Renal pelvis (tissue), 4 donors: ENCODE measurements around the gene TPSAB1. TPM values are rescaled to one million over a fixed set of nuclear protein-coding genes. Genes with fewer than 3 reads are reported as not detected.
"Not testable (repeated sequence)": the region's sequence is repeated elsewhere in the genome, so short reads cannot be mapped to it uniquely, and the experiment has no call there.

Source experiments
- DNase-seq: peaks from one replicate; pipeline ENCODE4 v3.0.0-alpha.2; 2013
- polyA plus RNA-seq, 3 donors: library from polyadenylated mRNA; unstranded; fragments of 120-200 nt; gene quantifications; one replicate each; pipeline ENCODE4 v1.2.1, GENCODE V29; 2013; ENCODE audit not compliant: insufficient read length in 3 of 3

The TPSAB1 gene
- polyA plus RNA-seq, 3 donors = 0.38 TPM; not detected in 2

DNA sequence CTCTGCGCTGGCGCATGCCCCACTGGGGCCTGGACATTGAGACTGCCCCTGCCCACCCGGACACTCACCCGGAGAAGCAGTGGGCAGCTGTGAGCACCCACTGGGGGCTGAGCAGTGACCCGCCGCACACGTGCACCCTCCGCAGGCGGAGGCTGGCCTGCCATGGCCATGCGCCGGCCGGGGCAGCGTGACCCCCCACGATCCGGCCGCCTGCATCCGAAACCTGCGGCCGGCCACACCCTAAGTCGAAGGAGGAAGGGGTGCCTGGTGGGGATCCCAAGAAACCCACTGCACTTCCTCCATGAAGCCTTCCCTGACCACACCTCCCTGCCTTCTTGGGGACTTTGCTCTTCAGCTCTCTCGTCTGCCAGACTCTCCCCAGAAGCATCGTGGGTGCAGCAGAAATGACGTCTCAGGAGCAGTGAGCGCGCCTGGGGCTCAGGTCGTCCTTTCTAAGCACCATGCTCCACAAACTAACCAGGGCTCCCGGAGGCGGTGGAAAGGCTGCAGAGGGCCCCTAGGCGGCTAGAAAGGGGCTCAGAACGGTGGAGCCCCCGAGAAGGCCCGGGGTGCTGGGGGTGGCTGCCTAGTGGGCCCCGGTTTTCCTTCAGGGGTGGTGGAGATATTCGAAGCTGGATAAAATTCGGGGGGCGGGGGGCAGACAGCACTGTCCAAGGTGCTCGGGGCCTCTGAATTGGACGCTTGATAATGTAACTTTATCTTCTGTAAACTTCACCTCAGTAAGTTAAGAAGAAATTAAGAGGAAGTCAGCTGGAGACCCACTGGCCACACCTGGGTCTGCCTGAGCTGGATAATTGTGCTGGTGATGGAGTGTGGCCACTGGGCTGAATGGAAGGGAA, 16.9 kb upstream of the TPSAB1 start:
- DNase-seq = no peak

DNA sequence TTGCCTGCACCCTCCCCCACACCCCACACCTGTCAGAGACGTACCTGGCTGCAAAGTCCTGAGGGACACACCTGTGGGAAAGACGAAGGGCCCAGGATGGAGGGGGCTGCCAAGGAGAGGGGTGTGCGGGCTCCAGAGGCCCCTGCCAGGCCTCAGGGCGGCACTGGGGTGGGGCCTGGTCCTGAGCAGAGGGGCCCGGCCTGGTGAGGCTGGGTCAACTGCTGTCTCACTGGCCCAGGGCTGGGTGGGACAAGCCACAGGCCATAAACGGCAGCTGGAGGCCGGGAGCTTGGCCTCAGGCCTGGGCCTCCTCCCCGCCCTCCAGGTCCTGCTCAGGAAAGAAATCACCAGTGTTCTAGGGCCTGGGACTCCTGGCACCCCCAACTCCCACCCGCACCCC, 15.9 kb upstream of the TPSAB1 start:
- DNase-seq = no peak

DNA sequence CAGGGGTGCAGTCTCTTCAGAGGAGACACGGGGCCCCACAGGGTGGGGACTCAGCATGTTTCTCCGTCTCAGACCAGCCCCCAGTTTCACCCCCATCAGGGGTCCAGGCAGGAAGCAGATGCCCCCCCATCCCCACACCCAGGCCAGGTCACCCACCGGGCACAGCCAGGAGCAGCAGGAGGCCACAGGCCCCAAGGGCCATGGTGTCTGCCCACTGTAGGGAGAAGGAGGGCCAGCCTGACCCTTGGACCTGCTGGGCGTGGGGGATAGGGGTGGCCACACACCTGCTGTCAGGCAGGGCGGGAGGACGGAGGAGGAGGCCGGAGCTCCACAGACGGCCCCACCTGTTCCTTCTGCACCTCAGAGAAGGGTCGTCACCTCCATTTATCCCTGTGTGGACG, 15.5 kb upstream of the TPSAB1 start, which contains the start of gene TPSG1:
TSS of gene TPSG1 (minus strand) at position 218 of the 401 bp plus-strand sequence. CDS start at position 202, 16 bp downstream.
- DNase-seq = no peak

DNA sequence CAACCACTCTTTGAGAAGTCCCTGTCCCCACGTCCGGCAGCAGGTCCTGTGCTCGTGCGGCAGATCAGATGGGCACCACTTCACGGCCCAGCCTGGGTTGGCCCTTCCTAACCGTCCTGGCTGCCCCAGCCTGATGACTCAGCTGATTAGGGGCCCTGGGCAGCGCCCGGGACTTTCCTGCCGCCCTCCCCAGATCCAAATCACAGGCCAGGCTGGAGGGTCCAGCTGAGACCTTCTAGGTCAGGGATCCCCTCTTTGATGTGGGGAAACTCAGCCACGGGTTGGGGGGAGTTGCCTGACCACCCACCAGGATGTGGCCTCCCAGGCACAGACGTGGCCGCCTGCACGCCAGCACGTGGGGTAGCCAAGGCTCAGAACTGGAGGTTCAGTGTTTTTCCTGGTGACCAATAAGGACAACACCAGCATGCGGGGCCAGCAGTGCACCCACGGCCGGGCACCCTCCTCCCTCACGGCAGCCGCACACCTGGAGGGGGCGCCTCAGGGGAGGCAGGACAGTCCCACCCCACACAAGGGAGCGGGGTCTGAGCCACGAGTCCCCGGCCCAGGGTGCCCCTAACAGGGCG, 14.7 kb upstream of the TPSAB1 start:
- not testable (repeated sequence) for DNase-seq

DNA sequence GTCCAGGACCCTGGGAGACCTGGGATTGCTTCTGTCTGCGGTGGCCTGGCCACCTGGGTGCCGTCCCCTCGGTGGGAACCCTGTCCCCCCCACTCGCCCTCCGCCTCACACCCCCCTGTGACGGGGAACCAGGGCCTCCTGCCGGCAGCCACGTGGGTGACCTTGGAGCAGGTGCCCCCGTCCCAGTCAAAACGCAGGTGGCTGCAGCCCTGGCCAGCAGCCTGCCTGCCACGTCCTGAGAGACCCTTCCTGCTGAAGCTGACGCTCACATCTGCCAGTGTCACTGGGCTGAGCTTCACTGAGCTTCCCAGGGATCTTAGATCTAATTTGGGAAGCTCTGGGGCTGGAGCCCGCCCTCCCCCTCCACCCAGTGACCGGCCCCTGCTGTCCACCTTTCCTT, 13.8 kb upstream of the TPSAB1 start:
- not testable (repeated sequence) for DNase-seq

DNA sequence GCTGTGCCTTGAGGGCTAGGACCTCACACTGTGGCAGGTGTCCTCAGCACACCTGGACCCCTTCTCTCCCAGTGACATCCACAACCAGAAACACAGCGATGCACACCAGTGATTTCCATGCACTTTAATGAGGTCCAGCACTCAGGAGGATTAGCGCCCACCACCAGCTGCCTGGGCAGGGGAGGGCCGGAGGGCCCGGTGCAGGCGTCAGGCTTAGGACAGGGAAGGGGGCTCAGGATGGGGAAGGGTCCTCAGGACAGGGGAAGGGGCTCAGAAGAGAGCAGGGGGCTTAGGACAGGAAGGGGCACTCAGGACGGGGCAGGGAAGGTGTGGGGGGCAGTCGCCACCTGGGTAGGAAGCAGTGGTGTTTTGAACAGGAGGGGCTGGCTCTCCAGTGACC, 12.3 kb upstream of the TPSAB1 start:
- not testable (repeated sequence) for DNase-seq

DNA sequence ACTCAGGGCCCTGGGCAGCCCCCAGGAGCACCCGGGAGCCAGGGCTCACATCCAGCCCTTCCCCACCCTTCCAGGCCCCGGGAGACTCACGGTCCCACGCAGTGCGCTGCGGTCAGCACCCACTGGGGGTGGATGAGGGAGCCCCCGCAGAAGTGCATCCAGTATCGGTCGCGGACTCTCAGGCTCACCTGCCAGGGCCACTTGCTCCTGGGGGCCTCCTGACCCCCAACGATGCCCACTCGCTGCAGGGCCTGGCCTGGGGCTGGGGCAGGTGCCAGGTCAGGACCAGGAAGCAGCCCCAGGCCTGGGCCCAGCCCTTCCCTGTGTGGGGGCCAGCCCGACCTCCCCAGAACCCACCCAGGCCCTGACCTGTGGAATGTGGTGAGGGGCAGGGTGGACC, 11.0 kb upstream of the TPSAB1 start:
- DNase-seq = not testable (repeated sequence)

DNA sequence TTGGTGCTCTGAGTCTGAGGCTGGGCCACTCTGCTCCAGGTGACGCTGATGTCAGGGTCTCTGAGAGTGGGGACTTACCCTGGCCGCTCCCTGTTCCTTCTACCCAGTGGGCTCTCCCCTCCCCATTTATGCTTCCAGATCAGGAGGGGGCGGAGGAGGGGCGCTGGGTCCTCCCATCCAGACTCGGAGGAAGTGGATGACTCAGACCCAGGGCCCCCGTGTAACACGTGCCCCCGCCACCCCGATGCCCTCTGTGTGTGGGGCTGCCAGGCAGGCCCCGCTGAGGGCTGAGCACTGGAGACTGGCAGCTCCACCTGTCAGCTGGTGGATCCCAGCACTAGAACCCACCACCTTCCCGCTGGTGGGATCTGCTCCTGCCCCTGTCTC, 10.4 kb upstream of the TPSAB1 start, which contains the start of gene TPSB2:
TSS of gene TPSB2 (minus strand) at position 101 of the 387 bp plus-strand sequence. CDS start 233 bp downstream, outside the sequence.
- DNase-seq = not testable (repeated sequence)

DNA sequence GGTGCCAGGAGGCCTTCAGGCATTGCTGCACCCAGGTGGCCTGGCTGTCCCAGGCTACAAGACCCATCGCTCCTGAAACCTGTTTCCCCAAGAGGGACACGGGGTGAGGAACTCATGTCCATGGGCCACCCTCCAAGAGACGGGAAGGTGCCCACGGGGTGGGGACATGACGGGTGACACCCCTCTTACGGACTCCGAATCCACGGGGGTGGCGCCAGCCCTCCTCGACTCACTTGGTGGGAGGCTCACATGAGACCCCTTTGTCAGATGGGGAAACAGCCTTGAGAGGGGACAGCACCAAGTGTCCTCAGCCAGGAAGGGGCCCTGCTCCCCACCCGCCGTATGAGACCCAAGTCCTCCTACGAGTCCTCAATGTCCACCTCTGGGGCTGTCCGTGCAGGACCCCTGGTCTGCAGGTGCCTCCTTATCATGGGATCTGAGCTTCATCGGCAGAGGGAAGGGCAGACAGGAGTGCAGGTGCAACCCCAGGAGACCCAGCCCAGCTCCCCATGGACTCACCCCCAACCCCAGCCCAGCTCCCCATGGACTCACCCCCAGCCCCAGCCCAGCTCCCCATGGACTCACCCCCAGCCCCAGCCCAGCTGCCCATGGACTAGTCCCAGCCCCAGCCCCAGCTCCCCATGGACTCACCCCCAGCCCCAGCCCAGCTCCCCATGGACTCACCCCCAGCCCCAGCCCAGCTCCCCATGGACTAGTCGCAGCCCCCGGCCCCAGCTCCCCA, 9.9 kb upstream of the TPSAB1 start:
- DNase-seq = not testable (repeated sequence)

DNA sequence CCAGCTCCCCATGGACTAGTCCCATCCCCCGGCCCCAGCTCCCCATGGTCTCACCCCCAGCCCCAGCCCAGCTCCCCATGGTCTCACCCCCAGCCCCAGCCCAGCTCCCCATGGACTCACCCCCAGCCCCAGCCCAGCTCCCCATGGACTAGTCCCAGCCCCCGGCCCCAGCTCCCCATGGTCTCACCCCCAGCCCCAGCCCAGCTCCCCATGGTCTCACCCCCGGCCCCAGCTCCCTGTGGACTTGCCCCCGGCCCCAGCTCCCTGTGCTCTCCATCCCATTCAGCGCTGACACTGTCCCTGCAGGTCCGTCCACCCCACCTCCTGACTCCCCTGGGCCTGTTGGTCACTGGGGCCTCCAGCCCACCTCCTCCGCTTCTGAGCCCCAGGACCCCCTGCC, 9.2 kb upstream of the TPSAB1 start:
- DNase-seq = not testable (repeated sequence)

DNA sequence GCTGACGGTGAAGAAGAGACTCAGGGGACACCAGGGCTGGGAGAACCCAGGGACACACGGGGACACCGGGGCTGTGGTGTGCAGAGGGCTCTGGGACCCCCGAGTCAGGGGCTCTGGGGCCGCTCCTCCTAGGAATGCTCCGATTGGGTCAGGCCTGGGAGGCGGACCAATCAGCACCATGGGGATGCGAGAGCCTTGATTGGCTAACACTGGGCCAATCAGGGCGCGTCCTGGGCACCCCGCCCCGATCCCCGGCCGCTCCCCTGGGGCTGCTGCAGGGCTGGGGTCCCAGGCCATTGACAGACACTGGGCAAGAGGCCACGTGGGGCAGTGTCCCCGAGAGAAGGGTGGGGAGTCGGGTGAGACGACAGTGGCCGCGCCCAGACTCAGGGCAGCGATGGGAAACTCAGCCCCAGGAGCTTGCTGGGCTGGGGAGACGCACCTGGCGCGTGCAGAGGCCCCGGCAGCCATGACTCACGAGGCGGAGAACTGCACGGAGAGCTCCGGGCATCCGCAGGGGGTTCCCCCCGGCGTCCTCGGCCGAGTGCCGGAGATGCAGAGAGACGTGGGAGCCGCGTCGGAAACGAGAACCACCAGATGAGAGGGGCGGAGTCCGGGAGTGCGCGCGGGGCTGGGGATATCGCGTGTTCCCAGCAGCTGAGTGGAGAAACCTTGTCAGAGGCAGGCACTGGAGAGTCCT, 8.3 kb upstream of the TPSAB1 start:
- DNase-seq = not testable (repeated sequence)

DNA sequence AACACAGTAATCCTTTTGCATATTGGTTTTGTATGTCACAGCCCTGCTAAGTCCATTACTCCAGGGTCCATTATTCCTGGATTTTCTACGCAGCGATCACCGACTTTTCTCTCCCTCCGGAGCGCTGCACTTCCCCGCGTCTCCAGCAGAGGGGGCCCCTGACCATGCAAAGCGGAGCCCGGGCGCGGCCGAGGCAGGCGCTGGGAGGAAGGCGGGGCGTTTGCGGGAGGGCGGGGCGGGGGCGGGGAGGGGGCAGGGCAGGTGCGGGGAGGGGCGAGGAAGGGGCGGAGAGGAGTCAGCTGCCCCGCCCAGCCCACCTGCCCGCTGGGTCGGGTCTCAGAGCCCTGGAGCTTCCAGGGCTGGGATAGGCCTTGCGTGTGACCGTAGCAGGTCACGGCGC, 3.8 kb upstream of the TPSAB1 start:
- DNase-seq = not testable (repeated sequence)

DNA sequence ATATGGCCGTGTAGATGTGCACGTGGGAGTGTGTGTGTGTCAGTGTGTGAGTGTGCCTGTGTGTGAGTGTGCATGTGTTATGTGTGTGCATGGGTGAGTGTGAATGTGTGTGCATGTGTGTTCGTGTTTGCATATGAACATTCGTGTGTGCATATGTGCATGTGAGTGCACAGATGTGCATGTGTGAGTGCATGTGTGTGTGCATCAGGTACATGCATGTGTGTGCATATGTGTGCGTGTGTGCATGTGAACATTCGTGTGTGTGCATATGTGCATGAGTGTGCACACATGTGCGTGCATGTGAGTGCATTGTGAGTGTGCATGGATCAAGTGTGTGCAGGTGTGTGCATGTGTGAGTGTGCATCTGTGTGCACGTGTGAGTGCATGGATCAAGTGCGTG, 2.5 kb upstream of the TPSAB1 start:
- DNase-seq = no peak

DNA sequence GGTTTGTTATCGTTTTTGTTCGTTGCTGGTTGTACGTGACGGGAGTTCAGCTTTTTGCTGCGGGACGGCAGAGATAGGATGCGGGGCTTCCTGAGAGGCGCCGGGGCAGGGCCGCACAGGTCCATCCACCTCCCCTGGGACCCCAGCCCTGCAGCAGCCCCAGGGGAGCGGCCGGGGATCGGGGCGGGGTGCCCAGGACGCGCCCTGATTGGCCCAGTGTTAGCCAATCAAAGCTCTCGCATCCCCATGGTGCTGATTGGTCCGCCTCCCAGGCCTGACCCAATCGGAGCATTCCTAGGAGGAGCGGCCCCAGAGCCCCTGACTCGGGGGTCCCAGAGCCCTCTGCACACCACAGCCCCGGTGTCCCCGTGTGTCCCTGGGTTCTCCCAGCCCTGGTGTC, 1.6 kb upstream of the TPSAB1 start:
- not testable (repeated sequence) for DNase-seq

DNA sequence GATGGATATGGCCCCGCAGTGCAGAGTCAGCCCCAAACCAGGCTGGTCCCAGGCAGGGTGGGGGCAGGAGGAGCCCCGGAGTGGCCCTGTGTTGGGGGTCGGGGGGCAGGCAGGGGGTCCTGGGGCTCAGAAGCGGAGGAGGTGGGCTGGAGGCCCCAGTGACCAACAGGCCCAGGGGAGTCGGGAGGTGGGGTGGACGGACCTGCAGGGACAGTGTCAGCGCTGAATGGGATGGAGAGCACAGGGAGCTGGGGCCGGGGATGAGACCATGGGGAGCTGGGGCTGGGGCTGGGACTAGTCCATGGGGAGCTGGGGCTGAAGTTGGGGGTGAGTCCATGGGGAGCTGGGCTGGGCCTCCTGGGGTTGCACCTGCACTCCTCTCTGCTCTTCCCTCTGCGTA, 930 bp upstream of the TPSAB1 start:
- not testable (repeated sequence) for DNase-seq

DNA sequence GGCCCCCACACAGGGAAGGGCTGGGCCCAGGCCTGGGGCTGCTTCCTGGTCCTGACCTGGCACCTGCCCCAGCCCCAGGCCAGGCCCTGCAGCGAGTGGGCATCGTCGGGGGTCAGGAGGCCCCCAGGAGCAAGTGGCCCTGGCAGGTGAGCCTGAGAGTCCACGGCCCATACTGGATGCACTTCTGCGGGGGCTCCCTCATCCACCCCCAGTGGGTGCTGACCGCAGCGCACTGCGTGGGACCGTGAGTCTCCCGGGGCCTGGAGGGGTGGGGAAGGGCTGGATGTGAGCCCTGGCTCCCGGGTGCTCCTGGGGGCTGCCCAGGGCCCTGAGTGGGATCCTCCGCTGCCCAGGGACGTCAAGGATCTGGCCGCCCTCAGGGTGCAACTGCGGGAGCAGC, 576 bp downstream of the TPSAB1 start:
- DNase-seq = not testable (repeated sequence)

DNA sequence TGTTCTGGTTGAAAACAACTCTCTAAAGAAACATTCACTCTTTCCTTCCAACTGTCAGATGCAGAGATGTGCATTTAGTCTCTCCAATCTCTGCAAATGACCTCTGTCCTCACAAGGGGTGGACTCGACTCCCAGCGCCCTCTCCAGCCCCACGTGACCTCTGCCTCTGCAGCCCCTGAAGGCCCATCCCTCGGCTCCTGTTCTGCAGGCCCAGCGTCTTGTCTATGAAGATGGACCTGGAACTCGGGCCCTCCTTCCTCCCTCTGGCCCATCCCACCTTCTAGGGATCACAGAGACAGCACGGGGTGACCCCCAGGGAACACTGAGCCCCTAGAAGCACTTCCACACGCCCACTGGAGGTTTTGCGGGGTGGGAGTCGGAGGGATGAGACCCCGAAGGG, 2.9 kb downstream of the TPSAB1 start:
- not testable (repeated sequence) for DNase-seq

DNA sequence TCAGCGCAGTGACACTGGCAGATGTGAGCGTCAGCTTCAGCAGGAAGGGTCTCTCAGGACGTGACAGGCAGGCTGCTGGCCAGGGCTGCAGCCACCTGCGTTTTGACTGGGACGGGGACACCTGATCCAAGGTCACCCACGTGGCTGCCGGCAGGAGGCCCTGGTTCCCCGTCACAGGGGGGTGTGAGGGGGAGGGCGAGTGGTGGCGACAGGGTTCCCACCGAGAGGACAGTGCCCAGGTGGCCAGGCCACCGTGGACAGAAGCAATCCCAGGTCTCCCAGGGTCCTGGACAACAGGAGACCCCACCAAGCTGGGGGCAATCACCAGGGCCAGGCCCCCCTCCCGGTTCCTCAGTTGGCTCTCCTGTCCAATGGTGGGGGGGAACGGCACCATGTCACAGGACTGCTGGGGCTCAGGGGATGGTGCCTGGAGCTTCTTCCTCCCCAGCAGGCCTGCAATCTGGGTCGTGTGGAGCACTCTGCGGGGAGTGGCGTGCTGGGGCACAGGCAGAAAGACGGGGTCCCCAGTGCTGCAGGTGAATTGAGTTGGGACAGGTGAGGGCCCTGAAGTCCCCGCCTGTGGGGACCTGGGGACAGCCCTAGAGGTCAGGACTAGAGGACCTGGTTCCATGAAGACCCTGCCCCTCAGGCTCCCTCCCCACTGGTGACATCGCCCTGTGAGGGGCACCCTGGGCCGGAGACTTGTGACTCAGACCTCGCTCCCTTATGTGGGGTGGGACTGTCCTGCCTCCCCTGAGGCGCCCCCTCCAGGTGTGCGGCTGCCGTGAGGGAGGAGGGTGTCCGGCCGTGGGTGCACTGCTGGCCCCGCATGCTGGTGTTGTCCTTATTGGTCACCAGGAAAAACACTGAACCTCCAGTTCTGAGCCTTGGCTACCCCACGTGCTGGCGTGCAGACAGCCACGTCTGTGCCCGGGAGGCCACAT, 3.7 kb downstream of the TPSAB1 start:
- not testable (repeated sequence) for DNase-seq

DNA sequence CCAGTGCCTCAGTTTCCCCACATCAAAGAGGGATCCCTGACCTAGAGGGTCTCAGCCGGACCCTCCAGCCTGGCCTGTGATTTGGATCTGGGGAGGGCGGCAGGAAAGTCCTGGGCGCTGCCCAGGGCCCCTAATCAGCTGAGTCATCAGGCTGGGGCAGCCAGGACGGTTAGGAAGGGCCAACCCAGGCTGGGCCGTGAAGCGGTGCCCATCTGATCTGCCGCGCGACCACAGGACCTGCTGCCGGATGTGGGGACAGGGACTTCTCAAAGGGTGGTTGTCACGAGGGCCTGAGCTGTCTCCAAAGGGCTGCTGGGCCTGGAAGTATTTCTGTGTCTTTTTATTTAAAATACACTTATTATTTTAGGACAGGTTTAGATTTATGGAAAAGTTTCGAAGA, 4.4 kb downstream of the TPSAB1 start:
- no peak for DNase-seq

DNA sequence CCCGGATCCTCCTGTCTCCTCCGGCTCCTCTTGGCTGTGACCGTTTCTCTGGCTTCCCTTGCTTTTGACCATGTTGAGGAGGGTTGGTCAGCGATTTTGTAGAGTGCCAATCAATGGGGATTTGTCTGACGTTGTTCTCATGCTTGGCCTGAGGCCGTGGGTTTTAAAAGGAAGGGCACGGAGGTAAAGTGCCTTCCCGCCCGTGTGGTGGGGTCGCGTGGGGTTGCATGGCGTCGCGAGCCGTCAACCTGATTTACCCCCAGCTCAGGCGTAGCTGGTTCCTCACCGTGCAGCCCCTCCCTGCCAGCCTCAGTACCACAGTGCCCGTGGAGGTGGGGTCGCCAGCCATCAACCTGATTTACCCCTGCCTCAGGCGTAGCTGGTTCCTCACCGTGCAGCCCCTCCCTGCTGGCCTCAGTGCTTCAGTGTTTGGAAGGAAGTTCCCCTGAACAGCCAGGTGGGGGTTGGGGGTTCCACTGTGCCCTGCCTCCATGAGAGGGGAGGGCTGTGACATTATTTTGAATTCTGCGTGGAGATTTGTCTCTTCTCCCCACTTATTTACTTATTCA, 5.0 kb downstream of the TPSAB1 start:
- DNase-seq = no peak
